ENCODE data around the gene BYSL. TPM values are rescaled to one million over a fixed set of nuclear protein-coding genes. Genes with fewer than 3 reads are reported as not detected.
A peak's percentile ranks its signal among the peaks of the same experiment; 100 is the strongest.

The BYSL gene
- total and polyA plus RNA-seq, 4 donors = 5.4 to 11.6 (median 8.6) TPM

GRCh38 chr6:41936073-41936837 is 15.0 kb downstream of the BYSL start:
- peaks cover 3 to 27% (median 15%) of the 10 kb centered on the region in 4 donors for H3K4me1 ChIP-seq (ENCODE audit: control insufficient read depth in 4 of 4, insufficient read depth in 4 of 4, low read length in 3 of 4)
- peak; percentile 73 for DNase-seq (ENCODE audit: low spot score)
- no peaks in the 10 kb centered on the region for H3K9me3 ChIP-seq (ENCODE audit: control insufficient read depth in 4 of 4, low read length in 3 of 4)
- H3K27me3 ChIP-seq (ENCODE audit: control insufficient read depth in 4 of 4, insufficient read depth in 4 of 4, low read length in 3 of 4) = no peaks in the 10 kb centered on the region
- no peak for TF ChIP-seq FOXA1 (IDR thresholded peaks at IDR 0.05)
- no peak for TF ChIP-seq YY1 (IDR thresholded peaks at IDR 0.05)
- TF ChIP-seq JUND (IDR thresholded peaks at IDR 0.05) = no peak
- TF ChIP-seq REST (IDR thresholded peaks at IDR 0.05) = no peak
- TF ChIP-seq HNF4G (IDR thresholded peaks at IDR 0.05) = peak; percentile 74
- peak; percentile 77 to 85 for TF ChIP-seq RAD21 (IDR thresholded peaks at IDR 0.05)
- TF ChIP-seq GABPA (IDR thresholded peaks at IDR 0.05 in 1 of 2, conservative IDR thresholded peaks at IDR 0.05 in 1 of 2) = no peak
- no peak for TF ChIP-seq NR2F2 (IDR thresholded peaks at IDR 0.05)
- TF ChIP-seq SP1 (IDR thresholded peaks at IDR 0.05) = no peak
- no peak for TF ChIP-seq MAX (IDR thresholded peaks at IDR 0.05)
- TF ChIP-seq TAF1 (conservative IDR thresholded peaks at IDR 0.05) = no peak
- peak; percentile 88 to 91 for TF ChIP-seq HNF4A (conservative IDR thresholded peaks at IDR 0.05)
- TF ChIP-seq FOXA2 (IDR thresholded peaks at IDR 0.05) = no peak
- no peak for TF ChIP-seq ZBTB33 (IDR thresholded peaks at IDR 0.05)
- no peak for TF ChIP-seq ATF3 (IDR thresholded peaks at IDR 0.05)
- peak; percentile 92 for TF ChIP-seq CTCF (IDR thresholded peaks at IDR 0.05; ENCODE audit: low read depth, low read length, missing input control)
- TF ChIP-seq RXRA (IDR thresholded peaks at IDR 0.05) = no peak
- no peak for TF ChIP-seq EGR1 (IDR thresholded peaks at IDR 0.05; ENCODE audit: low read depth in 2 of 2)
- H3K27ac ChIP-seq (ENCODE audit: low read depth in 1 of 2, low read length in 2 of 2) = peak overlapping the region; percentile 33 to 61
- H3K36me3 ChIP-seq (ENCODE audit: control insufficient read depth in 4 of 4, insufficient read depth in 3 of 4, low read depth in 1 of 4, low read length in 3 of 4) = peaks cover 5 to 38% (median 27%) of the 10 kb centered on the region in 4 donors
- WGBS = 50% methylated on average over 10 of the region's 10 CpGs
- H3K4me3 ChIP-seq (ENCODE audit: low read depth in 1 of 3, low read length in 3 of 3) = no peak overlapping the region
- no peak overlapping the region for H3K9ac ChIP-seq (ENCODE audit: low read depth in 1 of 2, low read length in 2 of 2)

Measured in liver (tissue), 9 donors.